Hematopoietic multipotent progenitor cell treated with erythropoietin and hydrocortisone succinate and interleukin-3 and kit ligand, for 17 days (in vitro differentiated cells): ENCODE results near the gene KRTAP4-4.
"Not testable (repeated sequence)": the region's sequence is repeated elsewhere in the genome, so short reads cannot be mapped to it uniquely, and the experiment has no call there.

Source experiments
- DNase-seq: peaks from one replicate; pipeline ENCODE4 v3.0.0-alpha.2; 2015; ENCODE audit warnings: low spot score

Gene KRTAP4-4

GRCh38 chr17:41160648-41161047 is at the start of gene KRTAP4-4:
TSS of gene KRTAP4-4 (minus strand) at chr17:41160748. CDS start at chr17:41160691, 57 bp downstream.
- no peak for DNase-seq

GRCh38 chr17:41199421-41200078 is 39.0 kb upstream of the KRTAP4-4 start:
- no peak for DNase-seq

- no peak for DNase-seq
These were observed 35.5 kb upstream of the KRTAP4-4 start for GRCh38 chr17:41196068-41196467.

GRCh38 chr17:41190328-41190727 is 29.8 kb upstream of the KRTAP4-4 start:
- DNase-seq: no peak

- not testable (repeated sequence) for DNase-seq
These were observed 29.3 kb upstream of the KRTAP4-4 start, which contains the start of gene KRTAP9-1 for GRCh38 chr17:41189837-41190318. TSS of gene KRTAP9-1 (plus strand) at chr17:41189887. CDS start at chr17:41189887, 0 bp downstream.

GRCh38 chr17:41186872-41187271 is 26.3 kb upstream of the KRTAP4-4 start:
- no peak for DNase-seq

GRCh38 chr17:41185001-41185400 is 24.5 kb upstream of the KRTAP4-4 start:
- DNase-seq: no peak

- no peak for DNase-seq
These were observed 24.0 kb upstream of the KRTAP4-4 start, which contains the start of gene KRTAP4-1 for GRCh38 chr17:41184480-41184961. TSS of gene KRTAP4-1 (minus strand) at chr17:41184911. CDS start at chr17:41184854, 57 bp downstream.

GRCh38 chr17:41178843-41179616 is 18.5 kb upstream of the KRTAP4-4 start:
- no peak for DNase-seq

GRCh38 chr17:41178341-41178740 is 17.8 kb upstream of the KRTAP4-4 start:
- DNase-seq: no peak

- no peak for DNase-seq
These were observed 17.3 kb upstream of the KRTAP4-4 start, which contains the start of gene KRTAP4-2 for GRCh38 chr17:41177727-41178271. TSS of gene KRTAP4-2 (minus strand) at chr17:41178221. CDS start at chr17:41178164, 57 bp downstream.

- DNase-seq: no peak
These were observed 16.3 kb upstream of the KRTAP4-4 start for GRCh38 chr17:41176744-41177387.

GRCh38 chr17:41171886-41172285 is 11.3 kb upstream of the KRTAP4-4 start:
- DNase-seq: no peak

GRCh38 chr17:41168121-41168520 is 7.6 kb upstream of the KRTAP4-4 start, which contains the start of gene KRTAP4-3:
TSS of gene KRTAP4-3 (minus strand) at chr17:41168221. CDS start at chr17:41168172, 49 bp downstream.
- no peak for DNase-seq

GRCh38 chr17:41167561-41167960 is 7.0 kb upstream of the KRTAP4-4 start:
- DNase-seq: no peak

- DNase-seq: no peak
These were observed 3.3 kb upstream of the KRTAP4-4 start for GRCh38 chr17:41163828-41164227.

GRCh38 chr17:41160190-41160589 is 358 bp downstream of the KRTAP4-4 start:
- not testable (repeated sequence) for DNase-seq

GRCh38 chr17:41153856-41154255 is 6.7 kb downstream of the KRTAP4-4 start:
- DNase-seq: no peak

- DNase-seq: no peak
These were observed 9.0 kb downstream of the KRTAP4-4 start for GRCh38 chr17:41151525-41151924.

GRCh38 chr17:41150026-41150425 is 10.5 kb downstream of the KRTAP4-4 start:
- no peak for DNase-seq

GRCh38 chr17:41149652-41149985 is 10.9 kb downstream of the KRTAP4-4 start, which contains the start of gene KRTAP4-5:
TSS of gene KRTAP4-5 (minus strand) at chr17:41149825. CDS start at chr17:41149767, 58 bp downstream.
- no peak for DNase-seq
